Measurements from ENCODE around the gene VSTM2A.

GRCh38 chr7:54596747-54597146, 54.6 kb downstream of the VSTM2A start:
- TF ChIP-seq CTCF (conservative IDR thresholded peaks at IDR 0.05; ENCODE audit: low read length), result no peak
- no peak for TF ChIP-seq EZH2phosphoT487 (IDR thresholded peaks at IDR 0.05; ENCODE audit: borderline replicate concordance)

Data from Loucy (cell line).